ENCODE results near the gene ABL1.

GRCh38 chr9:130904070-130905044, 69.3 kb downstream of the ABL1 start:
- TF ChIP-seq CTCF (IDR thresholded peaks at IDR 0.05) (no peak), POLR2A (IDR thresholded peaks at IDR 0.05) (no peak)
